Ovary (tissue), 9 donors: Measurements from ENCODE around the gene C19orf81. TPM values are rescaled to one million over a fixed set of nuclear protein-coding genes. Genes with fewer than 3 reads are reported as not detected.

ENCODE experiments used
- DNase-seq, 5 donors: peaks; one replicate each; pipeline ENCODE4 v3.0.0-alpha.2; 2019 to 2020
- H3K27ac ChIP-seq, 2 donors: fragments of 200-600 bp; one replicate each; pipeline versions ENCODE4 v1.5.1 to v1.8.0; 2019 to 2022
- H3K27me3 ChIP-seq: fragments of 200-600 bp; one replicate; pipeline ENCODE4 v1.8.0; 2022
- H3K36me3 ChIP-seq: fragments of 200-600 bp; sonication (generic); one replicate; pipeline ENCODE4 v1.5.1; 2019
- H3K4me1 ChIP-seq: one replicate; pipeline ENCODE4 v1.8.1; 2013; ENCODE audit warnings: mild to moderate bottlenecking, moderate library complexity; ENCODE audit not compliant: insufficient read depth
- H3K4me3 ChIP-seq: fragments of 200-600 bp; sonication (generic); one replicate; pipeline ENCODE4 v1.5.1; 2017
- H3K9me3 ChIP-seq, 2 donors: fragments of 200-600 bp in 1 of 2; sonication (generic) in 1 of 2; one replicate each; pipeline versions ENCODE4 v1.5.1 to v1.8.1; 2013 to 2019; ENCODE audit warnings: mild to moderate bottlenecking in 1 of 2, moderate library complexity in 1 of 2
- EP300 ChIP-seq: sonication (generic); formaldehyde crosslinking; IDR thresholded peaks from one replicate; pipeline ENCODE4 v1.6.1; 2017; ENCODE audit warnings: antibody characterized with exemption
- POLR2A ChIP-seq: fragments of 450-650 bp; IDR thresholded peaks from one replicate; pipeline ENCODE4 v1.6.1; 2017; ENCODE audit warnings: antibody characterized with exemption, mild to moderate bottlenecking, moderate library complexity
- WGBS, 3 donors: extraction: QIAGEN DNeasy Blood & Tissue Kit in 1 of 3; methylation state at CpG; one replicate each; pipeline versions ENCODE4 v1.1.5 to v1.1.7; 2013 to 2017; 5-methylcytosine and 5-hydroxymethylcytosine counted together
- intact Hi-C, 4 donors: fragments of 100-400 bp; cut with DNase I; formaldehyde crosslinking; loops; one replicate each; pipeline versions ENCODE4 v1.11.0 to v1.15.1; 2022 to 2023
- polyA plus RNA-seq, 2 donors: library from polyadenylated mRNA; stranded (reverse); fragments of 200-250 nt in 1 of 2; fragments of 350-450 nt in 1 of 2; fragmentation: Illumina TruSeq in 1 of 2; extraction: RNeasy Lipid Tissue Mini Kit (QIAGEN cat#74804) in 1 of 2; gene quantifications; one replicate each; pipeline ENCODE4 v1.2.3, GENCODE V29; 2013 to 2014
- total RNA-seq, 7 donors: library from RNA; depleted of rRNA in 2 of 7; stranded (reverse); fragments of >200 nt in 2 of 7; fragmentation: NEBNext Ultra II Directional in 3 of 7; extraction: Animal tissue kit (Norgen Biotek cat#: 25700) in 3 of 7; gene quantifications; one replicate each; pipeline versions ENCODE4 v1.1.0 to v1.2.4, GENCODE V29; 2016 to 2023
- TF ChIP-seq, protein P1 (sequence below), 3 donors: fragments of 450-650 bp in 2 of 3; fragments of 200-600 bp in 1 of 3; IDR thresholded peaks; one replicate each; pipeline versions ENCODE4 v1.5.1 to v1.8.0; 2016 to 2022; ENCODE audit warnings: antibody characterized with exemption in 3 of 3, mild to moderate bottlenecking in 1 of 3
- donor health status: DM: no; HTN: no; CAD: no; lungs with moderate emphysema.
- donor health status: DM: no; HTN: no; CAD: no.
- donor health status: Bipolar disorder and iron deficiency.
- donor health status: DM: yes; HTN: yes; CAD: no.
- donor health status: DM: no; HTN: no; CAD: no.
- donor health status: DM: yes; HTN: yes; CAD: no.

Gene C19orf81
- total and polyA plus RNA-seq, 9 donors = 1.1 to 12.6 (median 2.1) TPM; not detected in 5

DNA sequence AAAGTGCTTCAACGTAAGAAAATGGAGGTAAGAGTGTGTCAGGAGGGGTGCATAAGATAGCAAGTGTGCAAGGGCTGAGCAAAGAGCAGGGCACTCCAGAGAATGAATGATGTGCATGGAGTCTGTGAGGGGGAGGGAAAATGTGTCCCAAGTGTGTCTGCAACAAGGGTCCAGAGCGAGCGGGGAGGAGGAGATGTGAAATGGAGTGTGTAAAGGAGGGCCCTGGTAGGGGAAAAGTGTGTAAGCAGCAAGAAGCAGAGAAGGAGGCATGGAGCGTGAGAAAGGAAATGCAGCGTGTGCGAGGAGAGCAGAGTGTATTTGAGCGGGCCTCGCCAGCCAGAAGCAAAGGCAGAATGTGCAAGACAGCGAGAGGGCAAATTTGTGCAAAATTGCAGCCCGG is 11.8 kb downstream of the C19orf81 start:
- Histone ChIP-seq H3K4me3 (no peak overlapping the region), H3K4me1 (peaks cover 5% of the 10 kb centered on the region), H3K27ac (no peak overlapping the region), H3K27me3 (no peaks in the 10 kb centered on the region), H3K9me3 (no peaks in the 10 kb centered on the region), H3K36me3 (no peaks in the 10 kb centered on the region)
- no peak for DNase-seq
- intact Hi-C loops = no loop called here
- TF ChIP-seq POLR2A (no peak), EP300 (no peak)
- TF ChIP-seq, protein P1, sequence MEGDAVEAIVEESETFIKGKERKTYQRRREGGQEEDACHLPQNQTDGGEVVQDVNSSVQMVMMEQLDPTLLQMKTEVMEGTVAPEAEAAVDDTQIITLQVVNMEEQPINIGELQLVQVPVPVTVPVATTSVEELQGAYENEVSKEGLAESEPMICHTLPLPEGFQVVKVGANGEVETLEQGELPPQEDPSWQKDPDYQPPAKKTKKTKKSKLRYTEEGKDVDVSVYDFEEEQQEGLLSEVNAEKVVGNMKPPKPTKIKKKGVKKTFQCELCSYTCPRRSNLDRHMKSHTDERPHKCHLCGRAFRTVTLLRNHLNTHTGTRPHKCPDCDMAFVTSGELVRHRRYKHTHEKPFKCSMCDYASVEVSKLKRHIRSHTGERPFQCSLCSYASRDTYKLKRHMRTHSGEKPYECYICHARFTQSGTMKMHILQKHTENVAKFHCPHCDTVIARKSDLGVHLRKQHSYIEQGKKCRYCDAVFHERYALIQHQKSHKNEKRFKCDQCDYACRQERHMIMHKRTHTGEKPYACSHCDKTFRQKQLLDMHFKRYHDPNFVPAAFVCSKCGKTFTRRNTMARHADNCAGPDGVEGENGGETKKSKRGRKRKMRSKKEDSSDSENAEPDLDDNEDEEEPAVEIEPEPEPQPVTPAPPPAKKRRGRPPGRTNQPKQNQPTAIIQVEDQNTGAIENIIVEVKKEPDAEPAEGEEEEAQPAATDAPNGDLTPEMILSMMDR (IDR thresholded peaks at IDR 0.05) = no peak
- 69 to 77% (median 76%) methylated on average over 10 of the region's 10 CpGs for WGBS, 3 donors

DNA sequence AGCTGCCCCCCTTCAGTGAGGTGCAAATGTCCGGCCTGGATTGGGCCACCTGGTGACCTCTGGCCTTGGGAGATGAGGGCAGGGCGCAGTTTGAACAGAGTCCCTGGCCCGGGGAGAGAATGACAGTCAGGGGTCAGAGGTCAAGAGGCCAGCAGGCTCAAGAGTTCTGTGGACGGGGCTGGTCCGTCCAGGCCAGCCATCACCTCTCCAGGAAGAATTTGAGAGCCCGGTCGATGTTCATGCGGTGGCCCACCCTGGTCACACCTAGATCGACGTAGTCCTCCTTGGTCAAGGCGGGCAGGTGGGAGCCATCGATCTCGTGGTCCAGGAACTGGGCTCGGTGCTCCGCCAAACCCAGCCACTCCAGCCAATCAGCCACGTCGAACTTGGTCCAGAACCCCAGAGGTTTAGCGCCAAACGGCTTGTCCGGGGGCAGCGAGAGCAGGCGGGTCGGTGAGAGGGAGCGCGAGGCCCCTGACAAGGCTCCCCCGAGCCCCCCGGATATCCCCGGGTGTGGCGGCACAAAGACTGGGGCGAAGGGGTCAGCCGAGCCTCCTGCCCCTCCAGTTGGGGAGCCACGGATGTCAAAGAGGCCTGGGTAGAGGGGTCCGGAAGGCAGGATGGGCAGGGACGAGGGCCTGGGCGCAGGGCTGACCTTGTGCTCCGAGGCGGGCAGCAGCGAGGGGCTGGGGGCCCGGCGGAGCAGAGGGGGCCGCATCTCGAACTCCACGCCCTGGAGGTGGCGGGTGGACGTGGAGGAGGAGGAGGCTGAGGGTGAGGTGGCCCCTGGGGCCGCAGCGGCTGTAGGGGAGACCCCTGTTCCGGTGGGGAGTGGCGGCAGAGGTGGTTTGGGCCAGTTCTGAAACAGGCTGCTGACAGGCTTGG is 12.8 kb downstream of the C19orf81 start:
- TF ChIP-seq POLR2A = no peak
- TF ChIP-seq, protein P1 (IDR thresholded peaks at IDR 0.05) = no peak
- no peak for TF ChIP-seq EP300
- Histone ChIP-seq H3K36me3 (no peaks in the 10 kb centered on the region), H3K9me3 (no peaks in the 10 kb centered on the region), H3K27ac (no peak overlapping the region), H3K4me3 (no peak overlapping the region), H3K27me3 (no peaks in the 10 kb centered on the region), H3K4me1 (peaks cover 5% of the 10 kb centered on the region)
- intact Hi-C loops = no loop called here
- 43 to 59% (median 49%) methylated on average over 49 of the region's 49 CpGs for WGBS, 3 donors
- DNase-seq = no peak

DNA sequence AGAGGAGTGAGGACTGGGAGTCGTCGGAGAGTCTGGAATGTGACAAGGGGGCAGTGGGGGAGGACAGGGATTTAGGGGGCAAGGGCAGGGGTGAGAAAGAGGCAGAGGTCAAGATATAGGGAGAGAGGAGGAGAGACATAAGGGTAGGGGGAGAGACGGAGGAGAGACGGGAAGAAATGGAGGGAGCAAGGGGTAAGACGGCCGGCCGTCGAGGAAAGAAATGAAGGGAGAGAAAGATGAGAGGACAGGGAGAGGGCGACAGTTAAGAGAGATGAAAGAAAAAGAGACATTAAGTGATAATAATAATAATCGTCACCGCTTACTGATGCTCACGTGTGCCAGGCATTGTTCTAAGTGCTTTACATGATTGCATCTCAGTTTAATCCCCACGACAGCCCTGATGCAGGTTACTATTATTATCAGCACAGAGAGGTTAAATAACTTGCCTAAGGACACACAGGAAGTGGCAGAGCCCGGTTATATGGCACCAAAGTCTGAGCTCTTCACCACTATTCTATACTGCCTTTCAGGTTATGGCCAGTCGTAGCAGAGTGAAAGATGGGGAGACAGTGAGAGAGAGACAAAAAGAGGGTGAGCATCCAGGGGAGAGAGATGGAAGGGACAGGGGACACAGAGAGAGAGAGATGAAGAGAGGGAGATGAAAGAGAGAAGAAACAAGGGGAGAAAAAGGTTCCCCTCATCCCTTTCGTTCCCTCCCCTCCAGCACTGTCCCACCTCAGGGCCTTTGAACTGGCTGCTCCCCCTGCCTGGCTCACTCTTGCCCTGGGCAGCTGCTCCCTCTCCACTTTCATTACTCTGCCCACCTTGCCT is 13.6 kb downstream of the C19orf81 start:
- no peaks in the 10 kb centered on the region for H3K9me3 ChIP-seq
- H3K27ac ChIP-seq = no peak overlapping the region
- no peak overlapping the region for H3K4me3 ChIP-seq
- TF ChIP-seq, protein P1 (IDR thresholded peaks at IDR 0.05) = no peak
- no peak for TF ChIP-seq EP300
- no peak for TF ChIP-seq POLR2A
- no peaks in the 10 kb centered on the region for H3K36me3 ChIP-seq
- H3K27me3 ChIP-seq = no peaks in the 10 kb centered on the region
- intact Hi-C loops = no loop called here
- peaks cover 4% of the 10 kb centered on the region for H3K4me1 ChIP-seq
- no peak for DNase-seq
- 38 to 41% (median 41%) methylated on average over 16 of the region's 16 CpGs for WGBS, 3 donors

DNA sequence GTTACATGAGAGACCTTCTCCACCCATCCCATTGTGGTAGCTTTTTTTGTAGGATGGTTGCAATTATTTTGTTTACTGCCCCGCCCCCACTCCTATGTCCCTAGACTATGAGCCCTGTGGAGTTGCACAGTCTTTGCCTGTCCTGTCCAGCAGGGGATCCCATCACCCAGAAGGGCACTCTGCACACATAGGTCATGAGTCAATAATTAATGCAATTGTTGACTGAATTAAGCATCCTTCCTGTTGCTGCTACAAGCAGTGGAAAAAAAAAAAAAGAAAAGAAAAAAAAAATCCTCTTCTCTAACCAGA is 14.2 kb downstream of the C19orf81 start:
- no peaks in the 10 kb centered on the region for H3K27me3 ChIP-seq
- intact Hi-C loops = no loop called here
- no peak overlapping the region for H3K27ac ChIP-seq
- no peak overlapping the region for H3K4me3 ChIP-seq
- no peaks in the 10 kb centered on the region for H3K9me3 ChIP-seq
- H3K4me1 ChIP-seq = peaks cover under 1% of the 10 kb centered on the region
- 80 to 90% (median 89%) methylated on average over 1 of the region's 1 CpG for WGBS, 3 donors
- no peak for DNase-seq
- TF ChIP-seq EP300 = no peak
- TF ChIP-seq, protein P1 (IDR thresholded peaks at IDR 0.05) = no peak
- TF ChIP-seq POLR2A = no peak
- H3K36me3 ChIP-seq = no peaks in the 10 kb centered on the region
